Measurements from ENCODE around the gene CLTB. TPM values are rescaled to one million over a fixed set of nuclear protein-coding genes. Genes with fewer than 3 reads are reported as not detected.

CLTB gene
- total RNA-seq, 1 donor from 2014 or later = 117 TPM

GRCh38 chr5:176394881-176395675 is 21.3 kb downstream of the CLTB start:
- Mint-ChIP-seq H3K9me3 (ENCODE audit: unreplicated experiment) (no peaks in the 10 kb centered on the region), H3K27me3 (ENCODE audit: low read depth, unreplicated experiment) (no peaks in the 10 kb centered on the region), H3K36me3 (ENCODE audit: low read depth, unreplicated experiment) (peaks cover 9% of the 10 kb centered on the region), H3K4me1 (ENCODE audit: low read depth, unreplicated experiment) (peaks cover 9% of the 10 kb centered on the region), H3K27ac (ENCODE audit: unreplicated experiment) (peak overlapping the region; percentile 69), H3K4me3 (ENCODE audit: unreplicated experiment) (peak overlapping the region; percentile 60)
- Histone ChIP-seq H3K9ac (ENCODE audit: low read length) (no peak overlapping the region), H3K36me3 (ENCODE audit: insufficient read depth, low read length) (peaks cover 4% of the 10 kb centered on the region), H2AFZ (ENCODE audit: low read depth, low read length) (no peak overlapping the region), H3K4me1 (ENCODE audit: insufficient read depth, low read length) (no peaks in the 10 kb centered on the region), H3K4me3 (ENCODE audit: insufficient read depth, low read depth, low read length) (no peak overlapping the region), H3K79me2 (ENCODE audit: insufficient read depth, low read length) (peaks cover 5% of the 10 kb centered on the region), H3K27me3 (ENCODE audit: insufficient read depth, low read length) (no peaks in the 10 kb centered on the region), H4K20me1 (ENCODE audit: insufficient read depth, low read length) (no peaks in the 10 kb centered on the region), H3K9me3 (ENCODE audit: insufficient read depth, low read depth, low read length) (no peaks in the 10 kb centered on the region), H3K27ac (ENCODE audit: low read depth, low read length) (no peak overlapping the region), H3K4me2 (ENCODE audit: low read length) (no peak overlapping the region)
- DNase-seq (ENCODE audit: low read depth) (no peak), FAIRE-seq (no peak)
- TF ChIP-seq CTCF (IDR thresholded peaks at IDR 0.05; ENCODE audit: insufficient read depth, low read depth, low read length) = no peak
- no peak for TF ChIP-seq EZH2 (IDR thresholded peaks at IDR 0.05; ENCODE audit: insufficient read depth, low read length)

GRCh38 chr5:176394096-176394495 is 22.2 kb downstream of the CLTB start:
- Histone ChIP-seq H3K27me3 (ENCODE audit: insufficient read depth, low read length) (no peaks in the 10 kb centered on the region), H3K36me3 (ENCODE audit: insufficient read depth, low read length) (peaks cover 4% of the 10 kb centered on the region), H3K9ac (ENCODE audit: low read length) (no peak overlapping the region), H4K20me1 (ENCODE audit: insufficient read depth, low read length) (no peaks in the 10 kb centered on the region), H3K4me1 (ENCODE audit: insufficient read depth, low read length) (peaks cover 3% of the 10 kb centered on the region), H3K79me2 (ENCODE audit: insufficient read depth, low read length) (peaks cover 10% of the 10 kb centered on the region), H2AFZ (ENCODE audit: low read depth, low read length) (no peak overlapping the region), H3K4me3 (ENCODE audit: insufficient read depth, low read depth, low read length) (no peak overlapping the region), H3K27ac (ENCODE audit: low read depth, low read length) (no peak overlapping the region), H3K9me3 (ENCODE audit: insufficient read depth, low read depth, low read length) (no peaks in the 10 kb centered on the region), H3K4me2 (ENCODE audit: low read length) (no peak overlapping the region)
- Mint-ChIP-seq H3K4me1 (ENCODE audit: low read depth, unreplicated experiment) (peaks cover 12% of the 10 kb centered on the region), H3K36me3 (ENCODE audit: low read depth, unreplicated experiment) (peaks cover 8% of the 10 kb centered on the region), H3K27ac (ENCODE audit: unreplicated experiment) (no peak overlapping the region), H3K4me3 (ENCODE audit: unreplicated experiment) (no peak overlapping the region), H3K27me3 (ENCODE audit: low read depth, unreplicated experiment) (no peaks in the 10 kb centered on the region), H3K9me3 (ENCODE audit: unreplicated experiment) (no peaks in the 10 kb centered on the region)
- no peak for TF ChIP-seq EZH2 (IDR thresholded peaks at IDR 0.05; ENCODE audit: insufficient read depth, low read length)
- TF ChIP-seq CTCF (IDR thresholded peaks at IDR 0.05; ENCODE audit: insufficient read depth, low read depth, low read length) = no peak
- DNase-seq (ENCODE audit: low read depth) = no peak
- no peak for FAIRE-seq

- no peak overlapping the region for H3K27ac ChIP-seq (ENCODE audit: low read depth, low read length)
- peaks cover 9% of the 10 kb centered on the region for H3K36me3 Mint-ChIP-seq (ENCODE audit: low read depth, unreplicated experiment)
- no peak overlapping the region for H2AFZ ChIP-seq (ENCODE audit: low read depth, low read length)
- no peak overlapping the region for H3K4me3 ChIP-seq (ENCODE audit: insufficient read depth, low read depth, low read length)
- H4K20me1 ChIP-seq (ENCODE audit: insufficient read depth, low read length) = peaks cover 4% of the 10 kb centered on the region
- no peaks in the 10 kb centered on the region for H3K27me3 Mint-ChIP-seq (ENCODE audit: low read depth, unreplicated experiment)
- H3K9ac ChIP-seq (ENCODE audit: low read length) = no peak overlapping the region
- H3K36me3 ChIP-seq (ENCODE audit: insufficient read depth, low read length) = peaks cover 4% of the 10 kb centered on the region
- no peak overlapping the region for H3K4me3 Mint-ChIP-seq (ENCODE audit: unreplicated experiment)
- peaks cover 4% of the 10 kb centered on the region for H3K4me1 ChIP-seq (ENCODE audit: insufficient read depth, low read length)
- peaks cover 20% of the 10 kb centered on the region for H3K79me2 ChIP-seq (ENCODE audit: insufficient read depth, low read length)
- H3K9me3 Mint-ChIP-seq (ENCODE audit: unreplicated experiment) = no peaks in the 10 kb centered on the region
- H3K4me2 ChIP-seq (ENCODE audit: low read length) = no peak overlapping the region
- no peaks in the 10 kb centered on the region for H3K9me3 ChIP-seq (ENCODE audit: insufficient read depth, low read depth, low read length)
- no peak for DNase-seq (ENCODE audit: low read depth)
- TF ChIP-seq EZH2 (IDR thresholded peaks at IDR 0.05; ENCODE audit: insufficient read depth, low read length) (no peak), CTCF (IDR thresholded peaks at IDR 0.05; ENCODE audit: insufficient read depth, low read depth, low read length) (no peak)
- H3K4me1 Mint-ChIP-seq (ENCODE audit: low read depth, unreplicated experiment) = peaks cover 12% of the 10 kb centered on the region
- no peak overlapping the region for H3K27ac Mint-ChIP-seq (ENCODE audit: unreplicated experiment)
- H3K27me3 ChIP-seq (ENCODE audit: insufficient read depth, low read length) = no peaks in the 10 kb centered on the region
- no peak for FAIRE-seq
Observed at GRCh38 chr5:176392526-176392925, 23.8 kb downstream of the CLTB start.
